Activated T-helper 17 cell treated with anti-CD3 and anti-CD28 coated beads, Interleukin-2, amount 50 U/mL, for 72 hours (primary cell): Measurements from ENCODE around the gene DAPK2. TPM values are rescaled to one million over a fixed set of nuclear protein-coding genes. Genes with fewer than 3 reads are reported as not detected.
A peak's percentile ranks its signal among the peaks of the same experiment; 100 is the strongest.

Experiments
- ATAC-seq: fragments of 150-1000 bp; cut with Tn5 transposase; replicated peaks from 2 replicates; pipeline ENCODE4 v1.10.0; 2021; ENCODE audit warnings: mild to moderate bottlenecking, moderate library complexity
- H3K27ac Mint-ChIP-seq: one replicate; pipeline ENCODE4 v1.8.0; 2022; ENCODE audit warnings: mixed read lengths
- H3K27me3 Mint-ChIP-seq: one replicate; pipeline ENCODE4 v1.8.0; 2022; ENCODE audit warnings: mixed read lengths
- H3K36me3 Mint-ChIP-seq: one replicate; pipeline ENCODE4 v1.8.0; 2022; ENCODE audit warnings: low read depth, mild to moderate bottlenecking, mixed read lengths
- H3K4me1 Mint-ChIP-seq: one replicate; pipeline ENCODE4 v1.8.0; 2022; ENCODE audit warnings: mixed read lengths
- H3K4me3 Mint-ChIP-seq: one replicate; pipeline ENCODE4 v1.8.0; 2022; ENCODE audit warnings: mild to moderate bottlenecking, mixed read lengths
- H3K9me3 Mint-ChIP-seq: one replicate; pipeline ENCODE4 v1.8.0; 2022; ENCODE audit warnings: mixed read lengths
- total RNA-seq, 2 donors: library from RNA; stranded (reverse); gene quantifications; one replicate each; pipeline ENCODE4 v1.2.3, GENCODE V29; 2022

The DAPK2 gene
- total RNA-seq, 2 donors from 2014 or later = 0.82 to 10.6 TPM

DNA sequence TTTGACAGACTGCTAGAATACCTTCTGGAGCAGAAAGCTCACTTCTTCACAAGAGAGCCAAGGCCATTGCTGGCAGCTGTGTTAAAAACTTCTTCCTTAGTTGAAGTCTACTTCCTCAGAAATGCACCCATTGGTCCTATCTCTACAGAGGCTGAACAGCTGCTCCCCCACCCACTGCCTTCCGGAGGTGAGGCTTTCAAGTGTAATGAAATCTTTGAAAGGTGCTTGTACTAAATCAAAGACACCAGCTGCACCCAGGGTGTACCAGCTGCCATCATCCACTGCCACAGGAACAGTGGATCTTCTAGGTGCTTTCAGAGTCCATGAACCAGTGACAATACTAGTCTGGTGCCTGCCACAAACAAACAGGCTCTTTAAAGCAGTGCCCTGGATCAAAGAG lies 186.1 kb downstream of the DAPK2 start:
- Mint-ChIP-seq H3K27me3 (no peaks in the 10 kb centered on the region), H3K9me3 (no peaks in the 10 kb centered on the region), H3K4me1 (peaks cover 17% of the 10 kb centered on the region), H3K27ac (peak overlapping the region; percentile 92), H3K36me3 (no peaks in the 10 kb centered on the region), H3K4me3 (peak overlapping the region; percentile 60)
- ATAC-seq = peak; percentile 67

DNA sequence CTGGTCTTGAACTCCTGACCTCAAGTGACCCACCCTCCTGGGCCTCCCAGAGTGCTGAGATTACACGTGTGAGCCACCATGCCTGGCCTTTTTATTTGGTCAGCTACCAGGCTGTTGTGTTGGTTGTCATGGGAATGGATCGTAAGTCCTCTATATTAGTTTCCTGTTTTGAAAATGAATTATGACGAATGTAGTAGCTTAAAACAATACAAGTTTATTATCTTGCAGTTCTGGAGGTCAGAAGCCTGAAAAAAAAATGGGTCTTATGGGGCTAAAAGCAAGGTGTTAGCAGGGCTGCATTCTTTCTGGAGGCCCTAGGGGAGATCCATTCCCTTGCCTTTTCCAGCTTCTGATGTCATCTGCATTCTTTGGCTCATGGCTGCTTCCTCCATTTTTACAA lies 187.4 kb downstream of the DAPK2 start:
- Mint-ChIP-seq H3K4me1 (peaks cover 17% of the 10 kb centered on the region), H3K27ac (peak overlapping the region; percentile 92), H3K9me3 (no peaks in the 10 kb centered on the region), H3K27me3 (no peaks in the 10 kb centered on the region), H3K36me3 (no peaks in the 10 kb centered on the region), H3K4me3 (peak overlapping the region; percentile 60)
- ATAC-seq = no peak

DNA sequence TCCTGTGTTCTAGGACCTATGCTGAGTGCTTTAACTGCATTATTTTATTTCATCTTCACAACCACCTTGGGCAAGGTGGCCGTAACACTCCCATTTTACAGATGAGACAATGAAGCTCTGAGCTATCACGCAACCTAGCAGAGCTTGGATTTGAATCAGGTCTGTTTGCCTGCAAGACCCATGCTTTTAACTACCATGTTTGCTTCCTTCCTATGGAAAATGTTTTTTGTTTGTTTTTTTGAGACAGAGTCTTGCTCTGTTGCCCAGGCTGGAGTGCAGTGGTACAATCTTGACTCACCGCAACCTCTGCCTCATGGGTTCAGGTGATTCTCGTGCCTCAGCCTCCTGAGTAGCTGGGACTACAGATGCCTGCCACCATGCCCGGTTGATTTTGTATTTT lies 187.8 kb downstream of the DAPK2 start:
- H3K27ac Mint-ChIP-seq = peak overlapping the region; percentile 92
- no peaks in the 10 kb centered on the region for H3K9me3 Mint-ChIP-seq
- no peak for ATAC-seq
- no peaks in the 10 kb centered on the region for H3K27me3 Mint-ChIP-seq
- H3K36me3 Mint-ChIP-seq = no peaks in the 10 kb centered on the region
- H3K4me1 Mint-ChIP-seq = peaks cover 17% of the 10 kb centered on the region
- no peak overlapping the region for H3K4me3 Mint-ChIP-seq

DNA sequence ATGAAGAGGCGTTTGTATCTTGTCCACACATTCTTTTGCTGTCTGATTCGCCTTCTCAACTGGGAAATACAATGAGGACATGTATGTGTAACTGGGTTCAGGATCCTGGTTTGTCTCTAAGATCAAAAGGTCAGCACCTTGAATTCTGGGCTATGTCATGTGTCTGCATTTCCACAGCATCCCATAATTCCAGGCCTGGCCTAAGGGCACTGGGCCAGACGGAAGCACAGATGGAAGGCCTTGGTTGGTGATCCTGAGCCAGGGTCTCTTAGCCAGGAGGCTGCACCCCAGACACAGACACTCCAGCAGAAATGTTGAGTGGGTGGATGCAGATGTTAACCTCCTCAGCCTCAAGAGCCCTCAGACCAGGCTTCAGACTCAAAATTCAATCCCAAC lies 188.8 kb downstream of the DAPK2 start:
- H3K36me3 Mint-ChIP-seq = no peaks in the 10 kb centered on the region
- H3K4me1 Mint-ChIP-seq = peaks cover 17% of the 10 kb centered on the region
- no peaks in the 10 kb centered on the region for H3K27me3 Mint-ChIP-seq
- H3K27ac Mint-ChIP-seq = peak overlapping the region; percentile 48
- no peaks in the 10 kb centered on the region for H3K9me3 Mint-ChIP-seq
- no peak overlapping the region for H3K4me3 Mint-ChIP-seq
- no peak for ATAC-seq

Other genes starting within 250 kb of the DAPK2 start
- gene HERC1, start 212.5 kb downstream of the DAPK2 start, total RNA-seq = 10 to 100 TPM; 55.2 to 56.7 TPM
- 10 to 100 TPM; 71.7 to 99.1 TPM for gene CIAO2A, start 47.4 kb upstream of the DAPK2 start, total RNA-seq
- 100 to 1,000 TPM in 1 of 2 donors, 10 to 100 TPM in 1; 91.3 to 126 TPM for gene SNX1, start 49.5 kb upstream of the DAPK2 start, total RNA-seq
- under 1 TPM; 0.26 to 0.77 TPM for gene SNX22, start 105.2 kb upstream of the DAPK2 start, total RNA-seq
- 100 to 1,000 TPM; 194 to 363 TPM for gene PPIB, start 116.5 kb upstream of the DAPK2 start, total RNA-seq